BJ (cell line): ENCODE results near the gene SH3GL2. TPM values are rescaled to one million over a fixed set of nuclear protein-coding genes. Genes with fewer than 3 reads are reported as not detected.

Experiments
- CTCF ChIA-PET: fragments of 350-600 bp; formaldehyde crosslinking; extraction: SDS; loops from one replicate; lab custom pipeline; 2021; ENCODE audit warnings: antibody characterized with exemption, inconsistent platforms; lab: Yijun Ruan, JAX
- POLR2A ChIA-PET: fragments of 300-600 bp; sonication (Branson Sonifier 250); formaldehyde crosslinking; extraction: SDS; loops from one replicate; lab custom pipeline; 2021; ENCODE audit warnings: antibody characterized with exemption; lab: Charles Lee
- DNase-seq: peaks from one replicate; pipeline ENCODE4 v3.0.0-alpha.2; 2011; ENCODE audit warnings: low read depth
- H3K27me3 ChIP-seq: 2 replicates; pipeline ENCODE4 v1.6.0; 2011; ENCODE audit warnings: low read length; ENCODE audit not compliant: control insufficient read depth, insufficient read depth
- H3K36me3 ChIP-seq: 2 replicates; pipeline ENCODE4 v1.5.1; 2011; ENCODE audit warnings: low read length; ENCODE audit not compliant: control insufficient read depth, insufficient read depth
- H3K4me3 ChIP-seq: 2 replicates; pipeline ENCODE4 v1.5.1; 2011; ENCODE audit warnings: low read depth, mild to moderate bottlenecking, control low read depth, low read length
- polyA minus RNA-seq: library from RNA; depleted of rRNA, polyadenylated mRNA; stranded (reverse); fragments of >200 nt; gene quantifications from 2 replicates; pipeline ENCODE4 v1.2.3, GENCODE V29; 2011; rRNA and poly(A)+ RNA removed
- polyA plus RNA-seq: library from polyadenylated mRNA; depleted of rRNA; stranded (reverse); fragments of >200 nt; gene quantifications from 2 replicates; pipeline ENCODE4 v1.2.3, GENCODE V29; 2011; rRNA removed
- TF ChIP-seq, protein P1 (sequence below): IDR thresholded peaks from 2 replicates; pipeline ENCODE4 v1.5.1; 2011; ENCODE audit warnings: low read depth, mild to moderate bottlenecking, control low read depth, inconsistent platforms, low read length, moderate library complexity; ENCODE audit not compliant: insufficient read depth

SH3GL2 gene
- polyA plus RNA-seq = 1.7 and 1.9 TPM in 2 replicates
- polyA minus RNA-seq = 0.67 and 0.81 TPM in 2 replicates

DNA sequence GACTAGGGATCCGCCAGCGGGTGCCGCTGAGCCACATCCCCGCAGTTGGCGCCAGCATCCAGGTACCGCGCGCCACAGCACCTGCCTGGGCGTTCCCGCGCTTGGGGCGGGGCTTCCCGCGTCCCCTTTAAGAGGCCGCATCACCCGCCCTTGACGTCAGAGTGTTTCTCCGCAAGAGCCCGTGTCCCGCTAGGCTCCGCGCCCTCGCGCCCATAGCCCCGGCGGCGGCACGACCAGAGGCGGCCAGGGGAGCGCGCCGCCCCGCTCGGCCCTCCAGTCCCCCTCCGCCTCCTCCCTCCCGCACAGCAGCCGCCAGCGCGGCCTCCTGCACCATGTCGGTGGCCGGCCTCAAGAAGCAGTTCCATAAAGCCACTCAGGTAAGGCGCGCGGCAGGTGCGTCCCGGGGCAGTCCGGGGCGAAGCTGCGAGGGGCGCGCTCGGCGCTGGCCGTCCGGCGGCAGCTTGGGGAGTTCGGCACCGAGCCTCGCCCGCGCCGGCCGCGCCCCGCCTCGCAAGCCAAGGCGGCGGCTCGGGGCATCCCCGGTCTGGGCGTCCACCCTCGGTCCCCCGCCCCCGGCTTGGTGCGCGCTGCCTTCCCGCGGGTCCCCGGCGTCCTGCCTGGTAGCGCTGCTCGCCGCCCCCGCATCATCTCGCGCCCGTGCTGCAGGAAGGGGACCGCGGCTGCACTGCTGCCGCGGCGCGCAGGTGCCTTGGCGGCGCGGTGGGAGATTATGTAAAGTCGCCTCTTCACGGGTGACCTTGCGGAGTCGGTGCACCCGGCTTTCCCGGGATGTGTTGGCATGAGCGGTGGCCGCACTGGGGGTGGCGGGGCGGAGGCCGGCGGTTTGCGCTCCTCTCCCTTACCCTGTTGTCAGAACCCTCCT is at the start of gene SH3GL2:
TSS of gene SH3GL2 (plus strand) at position 156 of the 883 bp plus-strand sequence.
- peak within 1 kb of the TSS; percentile 44 for H3K4me3 ChIP-seq
- ChIA-PET CTCF (no interaction called here), POLR2A (no interaction called here)
- peaks cover 11% of the 10 kb centered on the region for H3K27me3 ChIP-seq
- DNase-seq = no peak
- TF ChIP-seq, protein P1, sequence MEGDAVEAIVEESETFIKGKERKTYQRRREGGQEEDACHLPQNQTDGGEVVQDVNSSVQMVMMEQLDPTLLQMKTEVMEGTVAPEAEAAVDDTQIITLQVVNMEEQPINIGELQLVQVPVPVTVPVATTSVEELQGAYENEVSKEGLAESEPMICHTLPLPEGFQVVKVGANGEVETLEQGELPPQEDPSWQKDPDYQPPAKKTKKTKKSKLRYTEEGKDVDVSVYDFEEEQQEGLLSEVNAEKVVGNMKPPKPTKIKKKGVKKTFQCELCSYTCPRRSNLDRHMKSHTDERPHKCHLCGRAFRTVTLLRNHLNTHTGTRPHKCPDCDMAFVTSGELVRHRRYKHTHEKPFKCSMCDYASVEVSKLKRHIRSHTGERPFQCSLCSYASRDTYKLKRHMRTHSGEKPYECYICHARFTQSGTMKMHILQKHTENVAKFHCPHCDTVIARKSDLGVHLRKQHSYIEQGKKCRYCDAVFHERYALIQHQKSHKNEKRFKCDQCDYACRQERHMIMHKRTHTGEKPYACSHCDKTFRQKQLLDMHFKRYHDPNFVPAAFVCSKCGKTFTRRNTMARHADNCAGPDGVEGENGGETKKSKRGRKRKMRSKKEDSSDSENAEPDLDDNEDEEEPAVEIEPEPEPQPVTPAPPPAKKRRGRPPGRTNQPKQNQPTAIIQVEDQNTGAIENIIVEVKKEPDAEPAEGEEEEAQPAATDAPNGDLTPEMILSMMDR = no peak
- H3K36me3 ChIP-seq = no peaks in the 10 kb centered on the region

DNA sequence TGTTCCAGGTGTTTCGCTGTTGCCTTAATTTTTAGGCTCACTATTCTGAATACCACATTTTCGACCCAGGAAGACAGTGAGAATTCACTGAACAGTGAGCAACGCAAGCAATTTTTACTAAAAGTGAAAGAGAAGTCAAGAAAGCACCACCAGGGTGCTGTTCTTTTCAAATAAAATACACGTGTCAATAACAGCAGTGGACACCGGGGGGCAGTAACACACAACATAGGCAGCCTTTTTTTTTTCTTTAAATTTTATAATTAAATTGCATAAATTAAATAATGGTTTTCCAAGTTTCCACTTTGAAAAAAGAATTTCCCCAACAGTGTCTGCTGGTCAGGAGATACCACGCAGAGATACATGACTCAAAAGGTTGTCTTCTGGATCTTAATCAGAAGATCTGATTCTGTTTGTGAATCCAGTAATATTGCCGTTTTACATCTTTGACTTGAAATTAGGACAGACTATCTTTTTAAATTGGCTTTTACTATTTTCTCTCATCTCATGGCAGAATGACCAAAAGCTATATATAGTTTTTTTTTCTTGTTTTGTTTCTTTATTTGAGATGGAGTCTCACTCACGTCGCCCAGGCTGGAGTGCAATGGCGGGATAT is 47.1 kb upstream of the SH3GL2 start:
- H3K4me3 ChIP-seq = no peak overlapping the region
- 0 out of 2 replicates have a peak, but pooled peaks cover 2% of the 10 kb centered on the region for H3K27me3 ChIP-seq
- H3K36me3 ChIP-seq = no peaks in the 10 kb centered on the region
- TF ChIP-seq, protein P1 = peak; percentile 72
- POLR2A ChIA-PET = no interaction called here
- no peak for DNase-seq
- CTCF ChIA-PET = interaction anchor here (0.8 to 4.8 kb wide), 17 partner anchors 8 to 682 kb away, joined by 3 to 65 read pairs (median 4); no protein-coding TSS in a partner anchor

- no peak for DNase-seq
- CTCF ChIA-PET = interaction anchor here (0.8 to 4.8 kb wide), 16 partner anchors 8 to 681 kb away, joined by 3 to 65 read pairs (median 3); no protein-coding TSS in a partner anchor
- Histone ChIP-seq H3K4me3 (no peak overlapping the region), H3K27me3 (0 out of 2 replicates have a peak, but pooled peaks cover 2% of the 10 kb centered on the region), H3K36me3 (no peaks in the 10 kb centered on the region)
- TF ChIP-seq, protein P1 = no peak
- POLR2A ChIA-PET = no interaction called here
Measured at GRCh38 chr9:17532461-17532860, 46.4 kb upstream of the SH3GL2 start.

DNA sequence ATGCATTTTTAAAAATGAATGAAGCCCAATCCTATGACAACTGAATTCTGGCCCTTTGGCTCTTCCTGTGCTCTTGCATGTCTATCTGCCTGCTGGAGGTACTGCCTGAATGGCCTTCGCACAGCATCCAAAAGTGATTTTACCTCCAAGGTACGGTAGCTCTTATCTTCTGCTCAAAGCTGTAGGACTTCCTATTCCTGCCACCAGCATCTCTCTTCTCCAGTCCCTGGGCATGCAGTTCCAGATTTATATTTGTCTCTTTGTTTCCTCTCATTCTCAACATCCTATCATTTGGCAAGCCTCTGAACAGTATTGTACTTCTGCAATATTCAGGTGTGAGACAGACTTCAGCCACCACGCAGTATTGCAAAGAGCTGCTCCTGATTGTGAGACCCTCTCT is 43.7 kb upstream of the SH3GL2 start:
- no peak overlapping the region for H3K4me3 ChIP-seq
- H3K36me3 ChIP-seq = no peaks in the 10 kb centered on the region
- no peak for DNase-seq
- TF ChIP-seq, protein P1 = no peak
- 0 out of 2 replicates have a peak, but pooled peaks cover 2% of the 10 kb centered on the region for H3K27me3 ChIP-seq
- ChIA-PET POLR2A (no interaction called here), CTCF (interaction anchor here (4.8 kb wide), 1 partner anchor 268 kb away, joined by 65 read pairs; no protein-coding TSS in a partner anchor)

- Histone ChIP-seq H3K4me3 (no peak overlapping the region), H3K36me3 (no peaks in the 10 kb centered on the region), H3K27me3 (0 out of 2 replicates have a peak, but pooled peaks cover 2% of the 10 kb centered on the region)
- no peak for DNase-seq
- POLR2A ChIA-PET = no interaction called here
- TF ChIP-seq, protein P1 = no peak
- CTCF ChIA-PET = interaction anchor here (4.8 kb wide), 1 partner anchor 267 kb away, joined by 65 read pairs; no protein-coding TSS in a partner anchor
Measured at GRCh38 chr9:17536027-17536426, 42.8 kb upstream of the SH3GL2 start.
